ENCODE data around the gene COL26A1.

COL26A1 gene

DNA sequence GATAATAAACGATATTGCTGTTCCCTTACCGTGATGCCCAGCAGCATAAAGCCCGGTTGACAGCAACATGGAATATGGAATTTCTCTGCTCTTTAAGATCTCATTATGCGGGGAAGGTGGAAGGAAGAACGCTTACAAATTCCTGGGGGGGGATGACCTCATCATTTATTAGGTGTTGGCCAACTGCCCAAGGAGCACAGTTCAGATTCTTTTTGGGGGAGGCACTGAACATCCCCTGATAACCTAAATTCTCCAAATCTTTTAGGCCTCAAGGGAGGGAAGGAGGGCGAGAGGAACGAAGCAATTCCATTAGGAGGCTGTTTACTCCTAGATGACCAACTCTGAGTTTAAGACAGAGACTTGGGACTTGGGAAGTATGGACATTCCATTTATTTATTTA, 5.2 kb upstream of the COL26A1 start:
- DNase-seq (ENCODE audit: low read depth in 2 of 2): no peak
- no peak overlapping the region for H3K4me3 ChIP-seq (replicated peaks in 1 of 2; ENCODE audit: low read depth in 2 of 2, low read length in 2 of 2)
- TF ChIP-seq, protein P1, sequence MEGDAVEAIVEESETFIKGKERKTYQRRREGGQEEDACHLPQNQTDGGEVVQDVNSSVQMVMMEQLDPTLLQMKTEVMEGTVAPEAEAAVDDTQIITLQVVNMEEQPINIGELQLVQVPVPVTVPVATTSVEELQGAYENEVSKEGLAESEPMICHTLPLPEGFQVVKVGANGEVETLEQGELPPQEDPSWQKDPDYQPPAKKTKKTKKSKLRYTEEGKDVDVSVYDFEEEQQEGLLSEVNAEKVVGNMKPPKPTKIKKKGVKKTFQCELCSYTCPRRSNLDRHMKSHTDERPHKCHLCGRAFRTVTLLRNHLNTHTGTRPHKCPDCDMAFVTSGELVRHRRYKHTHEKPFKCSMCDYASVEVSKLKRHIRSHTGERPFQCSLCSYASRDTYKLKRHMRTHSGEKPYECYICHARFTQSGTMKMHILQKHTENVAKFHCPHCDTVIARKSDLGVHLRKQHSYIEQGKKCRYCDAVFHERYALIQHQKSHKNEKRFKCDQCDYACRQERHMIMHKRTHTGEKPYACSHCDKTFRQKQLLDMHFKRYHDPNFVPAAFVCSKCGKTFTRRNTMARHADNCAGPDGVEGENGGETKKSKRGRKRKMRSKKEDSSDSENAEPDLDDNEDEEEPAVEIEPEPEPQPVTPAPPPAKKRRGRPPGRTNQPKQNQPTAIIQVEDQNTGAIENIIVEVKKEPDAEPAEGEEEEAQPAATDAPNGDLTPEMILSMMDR (IDR thresholded peaks at IDR 0.05; ENCODE audit: low read depth, low read length): no peak

DNA sequence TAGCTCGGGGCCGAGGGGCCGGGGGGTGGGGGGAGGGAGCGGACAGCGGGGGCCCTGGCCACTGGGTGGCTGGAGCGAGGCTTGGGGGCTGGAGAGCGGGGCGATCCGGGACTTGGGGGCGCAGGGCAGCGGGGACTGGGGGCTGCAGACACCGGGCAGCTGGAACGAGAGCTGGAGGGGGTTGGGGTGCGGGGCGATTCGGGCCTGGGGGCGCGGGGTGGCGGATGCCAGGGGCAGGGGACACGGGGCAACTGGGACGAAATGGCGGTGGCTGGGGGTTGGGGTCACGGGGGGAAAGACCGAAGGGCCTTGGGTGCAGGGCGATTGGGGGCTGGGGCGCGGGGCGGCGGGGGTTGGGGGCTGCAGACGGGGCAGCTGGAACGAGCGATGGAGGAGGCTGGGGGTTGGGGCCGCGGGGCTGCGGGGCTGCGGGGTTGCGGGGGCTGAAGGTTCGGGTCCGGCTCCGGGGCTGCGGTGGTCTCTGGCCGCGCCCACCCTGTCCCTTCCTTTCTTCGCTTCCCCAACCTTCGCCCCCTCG, 590 bp downstream of the COL26A1 start:
- peak overlapping the region in 1 of 2 donors; percentile 25 for H3K4me3 ChIP-seq (replicated peaks in 1 of 2; ENCODE audit: low read depth in 2 of 2, low read length in 2 of 2)
- TF ChIP-seq, protein P1 (IDR thresholded peaks at IDR 0.05; ENCODE audit: low read depth, low read length): no peak

DNA sequence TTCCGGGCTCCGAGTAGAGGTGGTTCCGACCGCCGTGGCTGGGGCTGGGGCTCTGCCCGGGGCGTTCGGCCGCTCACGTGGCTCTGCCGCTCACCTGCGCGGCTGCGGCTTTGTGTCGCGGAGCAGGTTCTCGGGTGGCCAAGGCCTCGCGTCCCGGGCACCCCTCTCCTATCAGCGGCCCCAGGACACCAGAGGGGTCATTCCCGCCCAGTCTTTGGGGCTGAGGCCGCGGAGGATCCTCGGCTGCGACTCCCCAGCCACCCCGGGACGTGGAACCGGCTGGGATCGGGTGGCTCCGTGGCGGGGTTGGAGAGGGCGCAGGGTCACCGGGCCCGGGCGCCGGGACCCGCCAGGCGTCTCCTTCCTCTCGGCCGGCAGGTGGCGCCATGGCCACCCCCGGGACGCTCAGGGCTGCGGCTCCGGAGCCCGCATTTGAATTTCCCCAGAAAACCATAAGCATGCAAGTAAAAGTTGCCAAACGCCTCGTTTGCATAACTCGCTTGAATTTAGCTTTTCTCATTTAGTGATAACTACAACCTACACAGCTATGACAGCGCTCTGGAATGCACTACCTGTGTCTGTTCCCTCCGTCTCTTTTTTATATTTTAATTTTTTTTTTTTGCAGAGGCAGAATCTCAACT, 1.2 kb downstream of the COL26A1 start:
- TF ChIP-seq, protein P1 (IDR thresholded peaks at IDR 0.05; ENCODE audit: low read depth, low read length): peak; percentile 66
- peak; percentile 62 to 73 for DNase-seq (ENCODE audit: low read depth in 2 of 2)
- H3K4me3 ChIP-seq (replicated peaks in 1 of 2; ENCODE audit: low read depth in 2 of 2, low read length in 2 of 2): peak overlapping the region; percentile 25 to 30

More for the DNA sequence above, 590 bp downstream of the COL26A1 start:
- no peak for DNase-seq (ENCODE audit: low read depth in 2 of 2)

DNA sequence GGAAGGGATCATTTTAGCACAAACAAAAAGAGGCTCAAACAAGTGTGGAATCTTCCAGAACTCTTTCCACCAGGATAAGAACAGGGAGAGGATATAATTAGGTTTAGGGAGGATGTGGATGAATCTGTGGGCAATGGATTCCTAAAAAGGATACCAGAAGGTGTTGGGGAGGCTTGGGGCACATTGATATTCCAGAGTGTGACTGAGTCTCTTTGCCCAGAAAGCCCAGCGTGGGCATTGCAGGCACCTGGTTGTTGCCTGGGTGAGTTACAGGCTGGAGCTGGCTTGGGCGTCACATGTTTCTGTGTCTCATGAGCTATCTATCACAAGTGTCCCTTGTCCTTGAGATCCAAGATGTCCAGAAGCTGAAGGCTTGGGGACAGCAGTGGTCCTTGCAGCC, 3.3 kb downstream of the COL26A1 start:
- DNase-seq (ENCODE audit: low read depth in 2 of 2): no peak

DNA sequence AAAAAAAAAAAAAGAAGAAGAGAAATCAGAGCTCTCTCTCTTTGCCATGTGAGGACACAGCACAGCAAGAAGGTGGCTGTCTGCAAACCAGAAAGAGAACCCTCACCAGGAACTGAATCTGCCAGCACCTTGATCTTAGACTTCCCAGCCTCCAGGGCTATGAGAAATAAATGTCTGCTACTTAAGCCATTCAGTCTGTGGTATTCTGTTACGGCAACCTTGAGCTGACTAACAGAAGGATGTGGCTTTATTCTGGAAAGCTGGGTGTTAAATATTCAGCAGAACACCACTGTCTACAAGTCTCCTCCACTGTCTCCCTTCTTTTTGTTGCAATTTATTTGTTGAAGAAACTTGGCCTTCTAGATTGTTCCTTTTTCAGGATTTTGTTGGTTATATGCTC, 5.0 kb downstream of the COL26A1 start:
- TF ChIP-seq, protein P1 (IDR thresholded peaks at IDR 0.05; ENCODE audit: low read depth, low read length): no peak
- H3K4me3 ChIP-seq (replicated peaks in 1 of 2; ENCODE audit: low read depth in 2 of 2, low read length in 2 of 2): no peak overlapping the region
- DNase-seq (ENCODE audit: low read depth in 2 of 2): no peak

More for the DNA sequence above, 3.3 kb downstream of the COL26A1 start:
- H3K4me3 ChIP-seq (replicated peaks in 1 of 2; ENCODE audit: low read depth in 2 of 2, low read length in 2 of 2): no peak overlapping the region
- TF ChIP-seq, protein P1 (IDR thresholded peaks at IDR 0.05; ENCODE audit: low read depth, low read length): no peak

DNA sequence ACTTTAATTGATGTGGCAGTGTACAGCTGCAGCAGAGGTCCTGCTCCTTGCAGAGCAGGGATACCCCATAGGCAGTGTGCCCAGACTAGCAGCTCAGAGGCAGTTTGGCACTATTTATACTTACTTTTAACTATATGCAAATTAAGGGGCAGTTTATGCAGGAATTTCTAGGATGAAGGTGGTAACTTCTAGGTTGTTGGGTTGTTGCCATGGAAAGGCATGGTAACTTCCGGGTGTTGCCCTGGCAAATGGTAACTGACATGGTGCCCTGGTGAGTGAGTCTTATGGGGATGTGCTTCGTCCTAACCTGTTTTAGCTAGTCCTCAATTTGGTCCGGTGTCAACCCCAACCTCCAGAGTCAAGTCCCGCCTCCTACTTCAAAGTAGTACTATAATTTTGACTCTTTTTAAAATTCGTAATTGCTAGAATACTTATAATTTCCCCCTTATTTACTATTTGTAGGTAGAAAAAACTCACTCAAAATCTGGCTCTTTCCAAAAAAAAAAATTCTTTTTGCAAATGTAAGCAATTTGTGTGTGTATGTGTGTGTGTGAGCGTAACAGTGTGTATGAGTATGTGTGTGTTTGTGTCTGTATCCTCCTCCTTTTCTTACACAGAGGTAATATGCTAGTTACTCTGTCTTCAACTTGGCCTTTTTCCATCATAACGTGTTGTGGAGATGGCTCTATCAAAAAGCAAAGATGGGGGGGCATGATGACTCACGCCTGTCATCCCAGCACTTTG, 5.9 kb downstream of the COL26A1 start:
- DNase-seq (ENCODE audit: low read depth in 2 of 2): no peak
- H3K4me3 ChIP-seq (replicated peaks in 1 of 2; ENCODE audit: low read depth in 2 of 2, low read length in 2 of 2): no peak overlapping the region
- TF ChIP-seq, protein P1 (IDR thresholded peaks at IDR 0.05; ENCODE audit: low read depth, low read length): no peak
